OCI-LY7 (cell line): ENCODE results near the gene ELL. TPM values are rescaled to one million over a fixed set of nuclear protein-coding genes. Genes with fewer than 3 reads are reported as not detected.

ENCODE experiments used
- BruUV-seq: library from RNA; stranded (reverse); fragments of 400-500 nt; replicated peaks from 2 replicates; lab custom pipeline; 2021; lab: Mats Ljungman, UMichigan
- CTCF ChIA-PET: fragments of 300-600 bp; sonication (Branson Sonifier 250); formaldehyde crosslinking; loops from one replicate; lab custom pipeline; 2022; ENCODE audit warnings: antibody characterized with exemption; ENCODE audit not compliant: unreplicated experiment; lab: Charles Lee
- POLR2A ChIA-PET: fragments of 300-600 bp; sonication (Branson Sonifier 250); formaldehyde crosslinking; loops from one replicate; lab custom pipeline; 2022; ENCODE audit warnings: antibody characterized with exemption; lab: Charles Lee
- DNase-seq: peaks from one replicate; pipeline ENCODE4 v3.0.0-alpha.2; 2015; ENCODE audit warnings: low spot score
- H2AFZ ChIP-seq: fragments of 200-600 bp; sonication (generic), shearing (Covaris generic); 2 replicates; pipeline ENCODE4 v1.6.1; 2014; ENCODE audit warnings: mild to moderate bottlenecking, antibody characterized with exemption, low read length, moderate library complexity
- H3K27ac ChIP-seq: fragments of 200-600 bp; sonication (generic); 2 replicates; pipeline ENCODE4 v1.5.1; 2014; ENCODE audit warnings: mixed run types, low read depth, mild to moderate bottlenecking, moderate library complexity, low read length, inconsistent platforms; ENCODE audit not compliant: poor library complexity, severe bottlenecking
- H3K36me3 ChIP-seq: fragments of 200-600 bp; sonication (generic); 2 replicates; pipeline ENCODE4 v1.6.1; 2014; ENCODE audit warnings: mild to moderate bottlenecking, antibody characterized with exemption, low read length, moderate library complexity, mixed read lengths; ENCODE audit not compliant: insufficient read depth
- H3K4me1 ChIP-seq: fragments of 200-600 bp; sonication (generic); 2 replicates; pipeline ENCODE4 v1.5.1; 2014; ENCODE audit warnings: mild to moderate bottlenecking, low read length; ENCODE audit not compliant: insufficient read depth, poor library complexity, severe bottlenecking
- H3K4me2 ChIP-seq: fragments of 200-600 bp; sonication (generic); 2 replicates; pipeline ENCODE4 v1.6.1; 2014; ENCODE audit warnings: mild to moderate bottlenecking, low read length
- H3K4me3 ChIP-seq: fragments of 200-600 bp; sonication (generic); 2 replicates; pipeline ENCODE4 v1.5.1; 2014; ENCODE audit warnings: mild to moderate bottlenecking, low read depth, low read length; ENCODE audit not compliant: poor library complexity, severe bottlenecking
- H3K79me2 ChIP-seq: fragments of 200-600 bp; sonication (generic); 2 replicates; pipeline ENCODE4 v1.6.1; 2016; ENCODE audit warnings: low read depth, mild to moderate bottlenecking, low read length, moderate library complexity, mixed read lengths; ENCODE audit not compliant: insufficient read depth
- H3K9me2 ChIP-seq: fragments of 200-600 bp; sonication (generic); 2 replicates; pipeline ENCODE4 v1.6.1; 2016; ENCODE audit warnings: mild to moderate bottlenecking, low read length, mixed read lengths; ENCODE audit not compliant: insufficient read depth
- H3K9me3 ChIP-seq: fragments of 200-600 bp; sonication (generic); 2 replicates; pipeline ENCODE4 v1.6.1; 2014; ENCODE audit warnings: mild to moderate bottlenecking, mixed run types, low read length, mixed read lengths
- H4K20me1 ChIP-seq: fragments of 200-600 bp; sonication (generic); 2 replicates; pipeline ENCODE4 v1.6.1; 2014; ENCODE audit warnings: mild to moderate bottlenecking, antibody characterized with exemption, low read length, moderate library complexity, mixed read lengths; ENCODE audit not compliant: insufficient read depth
- CTCF ChIP-seq: fragments of 200-600 bp; sonication (generic); conservative IDR thresholded peaks from 2 replicates; pipeline ENCODE4 v1.5.1; 2014; ENCODE audit warnings: mild to moderate bottlenecking, antibody characterized with exemption, low read length, moderate library complexity, mixed read lengths
- EZH2phosphoT487 ChIP-seq: fragments of 200-600 bp; sonication (generic); IDR thresholded peaks from 2 replicates; pipeline ENCODE4 v1.6.1; 2018; ENCODE audit warnings: low read depth, borderline replicate concordance, mild to moderate bottlenecking, mixed run types, antibody characterized with exemption, low read length, moderate library complexity, mixed read lengths
- intact Hi-C: fragments of 100-400 bp; cut with micrococcal nuclease; formaldehyde crosslinking; loops from one replicate; pipeline ENCODE4 v1.10.0; 2022; ENCODE audit not compliant: unreplicated experiment
- total RNA-seq, 2 experiments: library from RNA; depleted of rRNA in 1 of 2; stranded (reverse); fragments of >200 nt in 1 of 2; shearing (Covaris generic) in 1 of 2; gene quantifications; 2 replicates each; pipeline ENCODE4 v1.2.3, GENCODE V29; 2014 to 2022

The ELL gene
- total RNA-seq, 2 experiments from 2014 or later: 14.4 to 24.6 TPM

GRCh38 chr19:18503337-18503970 lies 18.4 kb downstream of the ELL start:
- Histone ChIP-seq H3K9me3 (no peaks in the 10 kb centered on the region), H3K79me2 (peaks cover 33% of the 10 kb centered on the region; the same call in 1 of the 2 replicates), H2AFZ (no peak overlapping the region), H3K4me1 (peaks cover 10% of the 10 kb centered on the region), H4K20me1 (peaks cover 12% of the 10 kb centered on the region; the same call in 1 of the 2 replicates), H3K36me3 (no peaks in the 10 kb centered on the region), H3K9me2 (no peaks in the 10 kb centered on the region), H3K4me3 (no peak overlapping the region), H3K4me2 (no peak overlapping the region), H3K27ac (no peak overlapping the region)
- BruUV-seq: no TSS peak
- TF ChIP-seq EZH2phosphoT487 (no peak), CTCF (no peak)
- ChIA-PET CTCF (no interaction called here), POLR2A (interaction anchor here (0.7 kb wide), 1 partner anchor 21 kb away, joined by 3 read pairs; no protein-coding TSS in a partner anchor)
- DNase-seq: no peak
- intact Hi-C loops: no loop called here

GRCh38 chr19:18502638-18503294 lies 19.1 kb downstream of the ELL start:
- no TSS peak for BruUV-seq
- H3K79me2 ChIP-seq: peaks cover 30% of the 10 kb centered on the region; the same call in 1 of the 2 replicates
- POLR2A ChIA-PET: interaction anchor here (0.7 kb wide), 1 partner anchor 21 kb away, joined by 3 read pairs; no protein-coding TSS in a partner anchor

More at GRCh38 chr19:18502638-18503294, 19.1 kb downstream of the ELL start:
- Histone ChIP-seq H3K27ac (no peak overlapping the region), H3K4me3 (no peak overlapping the region), H4K20me1 (peaks cover 10% of the 10 kb centered on the region; the same call in 1 of the 2 replicates), H2AFZ (no peak overlapping the region), H3K36me3 (no peaks in the 10 kb centered on the region), H3K4me2 (no peak overlapping the region), H3K4me1 (peaks cover 10% of the 10 kb centered on the region), H3K9me2 (no peaks in the 10 kb centered on the region), H3K9me3 (no peaks in the 10 kb centered on the region)
- CTCF ChIA-PET: no interaction called here
- no peak for DNase-seq
- intact Hi-C loops: no loop called here
- TF ChIP-seq EZH2phosphoT487 (no peak), CTCF (no peak)
